Measurements from ENCODE around the gene ATP6V0A1.
"Not testable (repeated sequence)": the region's sequence is repeated elsewhere in the genome, so short reads cannot be mapped to it uniquely, and the experiment has no call there.

Gene ATP6V0A1

DNA sequence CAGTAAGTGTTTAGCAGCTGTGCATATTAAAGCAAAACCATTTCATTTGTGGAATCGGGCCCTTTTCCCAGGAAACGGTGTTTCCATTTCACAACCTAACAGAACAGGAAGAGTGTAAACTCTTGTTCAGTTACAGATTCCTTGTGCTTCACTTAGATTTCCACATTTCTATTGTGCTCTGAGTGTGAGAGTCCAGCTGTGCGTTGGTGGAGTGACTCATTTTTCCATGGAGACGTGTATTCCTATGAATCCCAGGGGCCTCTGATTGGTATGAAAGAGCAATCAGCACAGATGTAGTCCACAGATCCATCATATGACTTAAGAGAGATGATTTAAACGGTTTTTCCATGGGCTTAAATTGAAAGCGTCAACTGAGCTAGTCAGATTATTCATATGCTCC lies 22.3 kb upstream of the ATP6V0A1 start:
- no peak for DNase-seq (ENCODE audit: low spot score)

DNA sequence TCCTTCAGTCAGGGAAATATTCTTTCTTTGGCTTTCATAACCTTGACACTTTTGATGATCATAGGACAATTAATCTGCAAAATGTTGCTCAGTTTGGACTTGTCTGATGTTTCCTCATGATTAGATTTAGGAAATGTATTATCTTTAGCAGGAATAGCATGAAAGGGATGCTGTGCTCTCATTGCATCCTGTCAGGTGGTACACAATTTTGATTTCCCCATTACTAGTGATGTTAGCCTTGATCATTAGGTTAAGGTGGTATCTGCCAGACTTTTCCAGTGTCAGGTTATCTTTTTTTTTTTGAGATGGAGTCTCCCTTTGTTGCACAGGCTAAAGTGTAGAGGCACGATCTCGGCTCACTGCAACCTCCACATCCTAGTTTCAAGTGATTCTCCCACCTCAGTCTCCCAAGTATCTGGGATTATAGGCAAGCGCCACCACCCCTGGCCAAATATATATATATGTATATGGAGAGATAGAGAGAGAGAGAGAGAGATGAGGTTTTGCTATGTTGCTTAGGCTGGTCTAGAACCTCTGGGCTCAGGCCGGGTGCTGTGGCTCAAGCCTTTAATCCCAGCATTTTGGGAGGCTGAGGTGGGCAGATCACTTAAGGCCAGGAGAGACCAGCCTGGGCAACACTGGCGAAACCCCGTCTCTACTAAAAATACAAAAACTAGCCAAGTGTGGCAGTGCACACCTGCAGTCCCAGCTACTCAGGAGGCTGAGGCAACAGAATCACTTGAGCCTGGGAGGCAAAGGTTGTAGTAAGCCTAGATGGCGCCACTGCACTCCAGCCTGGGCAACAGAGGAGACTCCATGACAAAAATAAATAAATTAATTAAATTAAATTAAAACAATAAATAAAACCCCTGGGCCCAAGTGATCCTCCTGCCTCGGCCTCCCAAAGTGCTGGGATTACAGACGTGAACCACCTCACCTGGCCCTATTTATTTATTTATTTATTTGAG lies 19.8 kb upstream of the ATP6V0A1 start:
- no peak for DNase-seq (ENCODE audit: low spot score)

DNA sequence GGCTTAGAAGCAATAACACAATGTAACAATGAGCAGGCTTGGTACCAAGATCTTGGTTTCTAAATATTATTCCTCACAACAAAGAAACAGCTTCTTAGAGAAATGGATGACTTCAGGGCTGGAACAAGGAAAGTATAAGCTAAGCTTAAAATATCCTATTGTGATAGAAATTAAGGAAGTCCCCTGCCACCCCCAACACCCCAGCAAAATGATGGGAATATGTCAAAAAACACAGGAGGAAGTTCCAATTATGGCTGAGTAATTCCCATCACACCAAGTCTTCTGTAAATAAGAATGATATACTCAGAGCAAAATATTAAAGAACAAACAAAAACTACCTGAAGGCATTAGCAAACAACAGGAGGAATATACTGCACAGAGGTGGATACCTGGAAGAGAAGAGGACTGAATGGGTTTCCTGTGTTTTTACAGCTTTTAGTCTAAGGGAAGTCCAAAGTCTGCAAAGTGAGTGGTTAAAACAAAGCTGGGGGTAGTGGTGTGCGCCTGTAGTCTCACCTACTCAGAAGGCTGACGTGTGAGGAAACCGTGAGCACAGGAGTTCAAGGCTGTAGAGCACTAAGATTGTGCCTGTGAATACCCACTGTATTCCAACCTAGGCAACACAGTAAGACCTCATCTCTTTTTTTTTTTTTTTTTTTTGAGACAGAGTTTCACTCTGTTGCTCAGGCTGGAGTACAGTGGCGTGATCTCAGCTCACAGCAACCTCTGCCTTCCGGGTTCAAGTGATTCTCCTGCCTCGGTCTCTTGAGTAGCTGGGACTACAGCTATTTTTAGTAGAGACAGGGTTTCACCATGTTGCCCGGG lies 17.1 kb upstream of the ATP6V0A1 start:
- no peak for DNase-seq (ENCODE audit: low spot score)

DNA sequence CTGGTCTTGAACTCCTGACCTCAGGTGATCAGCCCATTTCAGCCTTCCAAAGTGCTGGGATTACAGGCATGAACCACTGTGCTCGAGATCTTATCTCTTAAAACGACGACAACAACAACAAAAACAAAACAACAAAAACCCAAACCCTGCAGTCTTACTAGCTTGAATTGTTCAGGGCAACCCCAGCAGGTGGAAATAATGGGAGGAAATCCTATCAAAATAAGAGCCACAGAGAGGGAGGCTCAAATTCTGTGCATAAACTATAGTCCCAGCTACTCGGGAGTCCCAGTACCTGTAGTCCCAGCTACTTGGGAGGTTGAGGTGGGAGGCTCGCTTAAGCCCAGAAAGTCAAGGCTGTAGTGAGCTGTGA lies 16.5 kb upstream of the ATP6V0A1 start:
- DNase-seq (ENCODE audit: low spot score): no peak

DNA sequence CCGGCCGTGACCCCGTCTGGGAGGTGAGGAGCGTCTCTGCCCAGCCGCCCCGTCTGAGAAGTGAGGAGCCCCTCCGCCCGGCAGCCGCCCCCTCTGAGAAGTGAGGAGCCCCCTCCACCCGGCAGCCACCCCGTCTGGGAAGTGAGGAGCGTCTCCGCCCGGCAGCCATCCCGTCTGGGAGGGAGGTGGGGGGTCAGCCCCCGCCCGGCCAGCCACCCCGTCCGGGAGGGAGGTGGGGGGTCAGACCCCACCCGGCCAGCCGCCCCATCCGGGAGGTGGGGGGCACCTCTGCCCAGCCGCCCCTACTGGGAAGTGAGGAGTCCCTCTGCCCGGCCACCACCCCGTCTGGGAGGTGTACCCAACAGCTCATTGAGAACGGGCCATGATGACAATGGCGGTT lies 9.5 kb upstream of the ATP6V0A1 start:
- DNase-seq (ENCODE audit: low spot score): not testable (repeated sequence)

DNA sequence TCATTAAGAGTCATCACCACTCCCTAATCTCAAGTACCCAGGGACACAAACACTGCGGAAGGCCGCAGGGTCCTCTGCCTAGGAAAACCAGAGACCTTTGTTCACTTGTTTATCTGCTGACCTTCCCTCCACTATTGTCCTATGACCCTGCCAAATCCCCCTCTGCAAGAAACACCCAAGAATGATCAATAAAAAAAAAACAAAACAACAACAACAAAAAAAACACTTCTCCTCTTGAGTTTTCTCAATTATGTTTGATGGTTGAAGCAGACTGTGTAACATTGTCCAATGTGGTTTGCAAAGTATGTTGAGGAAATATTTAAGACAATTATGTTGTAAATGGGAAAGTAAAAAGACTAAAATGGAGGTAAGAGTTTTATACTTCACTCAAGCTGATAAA lies 8.8 kb upstream of the ATP6V0A1 start:
- DNase-seq (ENCODE audit: low spot score): not testable (repeated sequence)

DNA sequence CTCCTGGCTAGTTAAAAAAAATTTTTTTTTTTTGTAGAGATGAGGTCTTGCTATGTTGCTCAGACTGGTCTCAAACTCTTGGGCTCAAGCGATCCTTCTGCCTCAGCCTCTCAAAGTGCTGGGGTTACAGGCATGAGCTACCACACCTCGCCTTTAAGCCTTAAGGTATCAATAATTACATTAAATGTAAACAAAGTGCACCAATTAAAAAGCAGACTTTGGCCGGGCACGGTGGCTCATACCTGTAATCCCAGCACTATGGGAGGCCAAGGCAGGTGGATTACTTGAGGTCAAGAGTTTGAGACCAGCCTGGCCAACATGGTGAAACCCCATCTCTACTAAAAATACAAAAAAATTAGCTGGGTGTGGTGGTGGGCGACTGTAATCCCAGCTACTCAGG lies 7.4 kb upstream of the ATP6V0A1 start:
- not testable (repeated sequence) for DNase-seq (ENCODE audit: low spot score)

DNA sequence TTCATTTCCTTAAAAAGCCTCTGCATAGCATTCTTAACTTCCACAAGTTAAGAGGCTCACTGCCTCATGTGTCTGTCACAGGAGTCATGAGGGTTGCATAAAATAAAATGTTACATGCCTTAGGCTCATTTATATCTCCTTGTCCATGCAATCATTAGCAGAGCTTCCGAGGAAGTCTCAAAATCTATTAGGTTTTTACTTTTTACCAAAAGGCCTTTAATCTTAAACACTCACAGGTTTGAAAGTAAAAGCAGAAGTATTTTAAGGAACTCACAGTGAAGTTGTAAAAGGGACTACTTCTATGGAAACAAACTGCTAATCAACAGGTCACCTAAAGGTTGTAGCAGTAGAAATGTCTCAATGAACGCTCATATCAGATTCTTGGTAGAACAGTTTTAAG lies 5.2 kb upstream of the ATP6V0A1 start:
- no peak for DNase-seq (ENCODE audit: low spot score)

DNA sequence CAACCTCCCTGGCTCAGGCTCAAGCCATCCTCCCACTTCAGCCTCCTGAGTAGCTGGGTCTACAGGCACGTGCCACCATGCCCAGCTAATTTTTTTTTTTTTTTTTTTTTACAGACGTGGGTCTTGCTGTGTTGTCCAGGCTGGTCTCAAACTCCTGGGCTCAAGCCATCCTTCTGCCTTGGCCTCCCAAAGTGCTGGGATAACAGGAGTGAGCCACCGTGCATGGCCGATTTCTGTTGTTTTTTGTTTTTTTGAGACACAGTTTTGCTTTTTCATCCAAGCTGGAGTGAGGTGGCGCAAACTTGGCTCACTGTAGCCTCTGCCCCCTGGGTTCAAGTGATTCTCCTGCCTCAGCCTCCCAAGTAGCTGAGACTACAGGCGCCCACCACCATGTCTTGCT lies 3.7 kb upstream of the ATP6V0A1 start:
- not testable (repeated sequence) for DNase-seq (ENCODE audit: low spot score)

DNA sequence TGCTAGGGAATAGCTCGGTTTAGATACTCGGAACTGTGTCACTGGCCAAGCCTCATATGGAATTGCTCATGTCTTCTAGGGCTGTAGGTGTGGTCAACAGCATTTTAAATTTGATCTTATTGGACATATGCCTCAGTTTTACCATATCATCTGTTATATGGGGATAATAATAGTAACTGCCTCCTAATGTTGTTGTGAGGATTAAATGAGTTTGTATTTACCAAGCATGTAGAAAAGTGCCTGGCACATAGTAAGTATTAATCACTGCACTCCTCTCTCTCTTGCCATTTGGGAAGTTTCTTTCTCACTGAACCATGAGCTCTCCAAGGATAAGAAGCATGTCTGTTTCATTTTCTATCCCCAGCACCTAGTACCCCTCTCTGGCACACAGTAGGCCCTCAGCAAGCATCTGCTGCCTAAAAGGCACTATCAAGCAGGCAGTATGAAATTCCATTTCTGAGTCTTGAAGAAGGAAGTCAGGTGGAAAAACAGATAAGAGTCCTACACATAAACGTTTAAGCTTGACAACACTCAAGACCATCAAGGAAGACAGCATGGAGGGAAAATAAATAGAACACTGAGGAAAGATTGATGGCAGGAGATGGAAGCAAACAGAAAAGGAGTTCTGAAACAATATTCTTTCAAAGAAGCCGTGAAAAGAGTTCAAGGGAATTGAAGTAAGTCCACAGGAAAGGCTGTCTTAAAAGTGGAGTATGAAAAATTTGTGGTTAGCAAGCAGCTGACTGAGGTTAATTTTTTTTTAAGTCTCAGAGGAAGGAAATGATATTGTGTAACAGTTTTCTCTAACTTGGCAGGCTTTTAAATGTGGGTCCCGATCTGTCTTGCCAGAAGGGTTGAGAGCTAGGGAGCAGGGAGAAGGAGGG lies 2.2 kb upstream of the ATP6V0A1 start:
- DNase-seq (ENCODE audit: low spot score): peak; percentile 17

DNA sequence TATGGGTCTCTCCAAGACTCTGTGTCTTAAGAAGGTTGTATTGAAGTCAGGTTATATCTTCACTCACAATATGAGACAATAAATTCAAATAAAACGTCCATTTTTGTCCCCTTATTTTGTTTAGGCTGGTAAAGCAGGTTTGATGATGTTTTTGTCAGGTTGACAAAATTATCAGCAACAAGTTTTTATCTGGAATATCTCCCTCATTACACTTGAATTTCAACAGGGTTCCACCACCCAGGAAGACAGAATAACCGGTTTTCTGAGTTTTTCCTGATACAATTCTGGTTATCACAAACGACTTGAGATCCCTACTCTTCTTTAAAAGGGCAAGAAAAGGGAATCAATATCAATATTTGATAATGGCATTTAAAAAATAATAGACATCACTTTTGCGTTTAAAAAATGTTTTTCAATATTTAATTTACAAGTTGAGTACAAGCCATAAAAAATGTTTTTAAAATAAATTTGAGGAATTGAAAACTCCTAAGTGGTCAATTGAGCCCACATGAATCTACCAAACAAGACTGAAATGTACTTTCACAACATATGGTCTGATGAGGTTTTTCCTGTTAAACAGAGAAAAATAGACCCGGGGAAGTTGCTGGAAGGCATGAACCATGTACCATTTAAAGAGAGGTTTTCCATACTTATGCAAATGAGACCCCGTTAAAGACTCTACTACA lies 1.4 kb upstream of the ATP6V0A1 start:
- no peak for DNase-seq (ENCODE audit: low spot score)

DNA sequence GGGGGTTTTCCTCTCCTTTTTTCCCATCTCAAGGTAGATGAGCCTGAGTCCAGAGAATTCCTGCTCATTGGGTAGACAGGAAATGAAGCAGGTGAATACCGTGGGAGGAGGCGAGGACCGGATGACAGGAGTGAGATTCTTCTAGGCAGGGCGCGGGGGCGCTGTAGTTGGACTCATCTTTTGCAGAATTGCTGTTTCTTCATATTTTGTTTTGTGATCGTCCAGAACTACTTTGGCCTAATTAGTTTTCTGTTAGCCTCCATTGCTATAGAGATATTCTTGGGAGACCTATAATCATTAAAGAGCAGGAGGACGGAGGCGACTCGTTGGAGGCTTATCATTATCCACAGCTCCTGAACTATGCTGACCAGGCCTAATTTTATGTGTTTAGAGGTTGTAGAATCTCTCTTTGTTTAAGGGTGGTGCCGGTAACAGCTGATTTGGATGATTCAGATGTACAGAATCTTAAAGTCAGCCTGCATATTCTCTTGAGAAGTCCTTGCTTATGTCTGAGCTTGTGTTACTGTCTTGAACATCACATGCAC lies 650 bp downstream of the ATP6V0A1 start:
- peak; percentile 75 for DNase-seq (ENCODE audit: low spot score)

DNA sequence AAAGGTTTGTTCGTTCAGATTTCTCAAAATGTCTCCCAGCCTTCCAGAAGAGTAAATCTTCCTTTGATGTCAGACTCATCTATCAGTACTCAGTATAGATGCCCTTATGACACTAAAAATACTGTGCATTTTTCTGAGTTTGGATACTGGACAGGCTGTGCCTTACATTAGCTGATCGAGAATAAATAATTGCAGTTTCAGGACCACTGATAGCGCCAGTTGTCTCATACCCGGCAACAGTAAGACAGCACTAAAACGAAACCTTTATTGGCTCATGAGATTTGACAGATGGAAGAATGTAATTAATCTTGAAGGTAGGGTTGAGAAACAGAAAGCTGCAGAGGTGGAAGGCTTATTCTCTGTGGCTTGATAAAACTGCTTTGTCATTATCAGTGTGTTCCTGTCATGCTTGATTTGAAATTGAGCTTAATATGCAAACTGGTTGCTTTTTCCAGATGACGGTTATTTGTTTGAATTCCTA lies 1.2 kb downstream of the ATP6V0A1 start:
- peak; percentile 31 for DNase-seq (ENCODE audit: low spot score)

DNA sequence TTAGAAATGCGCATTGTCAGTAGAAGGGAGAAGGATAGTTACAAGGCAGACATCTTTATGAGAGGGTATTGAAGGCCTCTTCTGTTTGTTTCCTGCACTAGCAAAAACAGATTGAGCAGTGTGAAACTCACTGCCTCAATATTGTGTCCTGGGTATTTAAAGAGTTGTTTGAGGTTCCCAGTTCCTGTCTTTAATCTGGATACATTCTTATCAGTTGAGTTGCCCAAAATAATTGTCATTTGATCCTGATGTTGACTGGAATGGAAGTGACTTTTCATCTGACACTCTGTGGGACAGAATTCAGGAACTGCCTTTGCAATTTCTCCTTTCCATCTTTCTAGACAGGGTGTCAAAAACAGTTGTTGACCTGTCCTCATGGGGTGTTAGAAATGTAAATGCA lies 1.7 kb downstream of the ATP6V0A1 start:
- DNase-seq (ENCODE audit: low spot score): peak; percentile 38

DNA sequence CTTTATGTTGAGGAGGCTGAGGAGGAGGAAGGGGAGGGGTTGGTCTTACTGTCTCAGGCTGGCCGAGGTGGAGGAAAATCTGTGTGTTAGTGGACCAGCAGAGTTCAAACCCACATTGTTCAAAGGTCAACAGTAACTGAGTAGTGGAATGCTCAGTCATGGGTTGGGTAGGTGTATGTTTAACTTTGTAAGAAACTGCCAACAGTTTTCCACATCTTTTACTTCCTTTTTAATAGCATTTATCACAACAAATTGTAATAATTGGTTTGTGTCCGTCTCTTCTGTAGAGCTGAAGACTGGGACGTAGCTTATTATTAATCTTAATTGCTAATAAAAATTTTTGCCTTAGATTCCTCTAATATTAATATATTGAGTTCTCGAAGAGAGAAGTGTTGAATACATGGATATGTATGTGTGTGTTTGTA lies 5.3 kb downstream of the ATP6V0A1 start:
- no peak for DNase-seq (ENCODE audit: low spot score)

DNA sequence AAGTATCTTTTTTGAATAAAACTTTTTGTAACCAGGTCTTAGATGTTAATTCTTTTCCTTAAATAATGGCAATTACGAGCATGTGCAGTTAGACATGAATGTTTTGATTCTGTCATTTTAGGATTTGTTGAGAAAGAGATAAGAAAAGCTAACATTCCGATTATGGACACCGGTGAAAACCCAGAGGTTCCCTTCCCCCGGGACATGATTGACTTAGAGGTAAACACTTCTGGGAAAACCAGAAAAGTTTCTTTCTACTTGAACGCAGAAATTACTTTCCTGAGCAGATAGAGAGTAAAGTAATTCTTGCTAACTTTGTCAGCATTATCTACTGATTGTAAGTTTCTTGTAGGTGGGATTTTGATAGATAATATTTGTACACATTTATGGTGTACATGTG lies 9.2 kb downstream of the ATP6V0A1 start:
- DNase-seq (ENCODE audit: low spot score): no peak

DNA sequence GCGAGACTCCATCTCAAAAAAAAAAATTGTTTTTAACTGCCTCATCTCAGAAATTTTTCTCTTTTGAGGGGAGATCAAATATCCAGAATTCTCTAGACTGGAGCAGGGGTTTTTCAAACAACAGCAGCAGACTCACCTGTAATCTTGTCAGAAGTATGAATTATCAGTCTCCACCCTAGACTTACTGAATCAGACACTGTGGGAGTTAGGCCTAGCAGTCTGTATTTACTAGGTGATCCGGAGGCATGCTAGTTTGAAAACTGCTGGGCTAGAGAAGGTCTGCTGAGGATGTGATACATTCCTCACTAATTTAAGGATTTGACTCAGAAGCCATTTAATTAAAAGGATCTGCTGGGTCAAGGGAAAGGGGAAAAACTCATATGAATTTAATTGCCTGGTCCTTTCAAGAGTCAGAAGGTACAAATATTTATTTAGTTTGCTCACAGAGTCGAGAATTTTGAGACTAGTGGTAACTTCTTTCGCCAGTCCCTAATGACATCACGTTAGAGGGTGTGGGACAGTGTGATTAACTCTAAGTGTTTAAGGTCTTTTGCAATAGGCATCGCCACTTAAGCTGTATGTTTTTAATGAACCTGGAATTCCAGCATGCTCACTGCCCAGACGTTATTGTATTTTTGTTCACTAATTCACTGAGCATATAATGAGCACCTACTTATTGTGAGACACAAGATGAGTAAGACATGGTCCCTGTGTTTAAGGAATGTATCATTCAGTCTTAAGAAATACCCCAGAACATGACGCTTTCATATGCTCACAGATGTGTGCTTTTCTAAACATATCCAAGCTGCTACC lies 14.2 kb downstream of the ATP6V0A1 start:
- DNase-seq (ENCODE audit: low spot score): no peak

DNA sequence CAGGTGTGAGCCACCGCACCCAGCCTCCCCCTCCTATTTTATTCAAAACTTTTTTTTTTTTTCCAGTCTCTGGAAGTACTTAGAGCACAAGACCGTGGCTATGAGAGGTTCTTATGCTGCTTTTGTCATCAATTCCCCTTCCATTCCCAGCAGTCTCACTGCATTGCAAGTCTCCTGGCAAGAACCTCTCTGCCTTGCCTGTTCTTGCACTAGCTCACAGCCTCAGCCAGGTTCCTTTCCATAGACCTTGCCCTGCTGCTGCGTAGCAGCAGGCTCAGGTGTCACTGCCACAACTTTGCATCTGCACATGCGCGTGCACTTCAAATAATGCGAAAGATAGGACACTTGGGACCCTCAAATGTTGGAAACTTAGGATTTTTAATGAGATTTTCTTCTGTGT lies 15.6 kb downstream of the ATP6V0A1 start:
- no peak for DNase-seq (ENCODE audit: low spot score)

DNA sequence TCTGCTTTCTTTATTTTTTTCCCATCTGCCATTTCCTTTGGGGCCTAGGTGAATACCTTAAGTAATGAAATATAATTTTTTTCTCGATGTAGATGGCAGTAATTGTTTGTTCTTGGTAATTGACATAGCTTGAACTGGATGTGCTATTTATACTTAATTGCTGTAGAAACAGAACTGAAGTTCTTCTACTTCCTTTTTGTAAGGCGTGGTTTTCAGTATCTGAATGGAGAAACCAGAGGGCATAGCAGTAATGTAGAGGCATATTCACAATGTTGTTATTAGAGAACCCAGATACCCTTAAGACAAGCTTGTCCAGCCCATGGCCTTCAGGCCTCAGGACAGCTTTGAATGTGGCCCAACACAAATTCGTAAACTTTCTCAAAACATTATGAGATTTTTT lies 16.4 kb downstream of the ATP6V0A1 start:
- DNase-seq (ENCODE audit: low spot score): no peak

DNA sequence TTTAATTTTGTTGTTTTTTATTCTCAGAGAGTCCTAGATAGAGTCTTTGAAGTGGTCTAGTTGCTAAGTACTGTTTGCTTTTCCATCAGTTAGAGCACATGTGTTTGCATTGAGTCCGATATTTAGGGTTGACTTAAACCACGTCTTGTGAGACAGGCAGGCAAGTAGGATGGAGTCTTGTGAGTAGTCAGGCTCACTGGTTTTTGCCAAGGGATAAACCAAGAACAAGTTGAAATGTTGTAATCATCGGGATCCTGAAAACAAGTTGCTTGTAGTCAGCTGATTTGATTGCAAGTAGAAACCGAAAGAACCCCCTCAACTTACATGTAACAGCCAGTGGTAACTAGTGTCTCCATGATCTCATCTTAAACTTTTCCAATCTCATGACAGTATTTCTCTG lies 17.2 kb downstream of the ATP6V0A1 start:
- no peak for DNase-seq (ENCODE audit: low spot score)

Measured in SW480 (cell line).